ENCODE data around the gene SLC15A3.

Gene SLC15A3

GRCh38 chr11:60899046-60899936 is 52.7 kb downstream of the SLC15A3 start:
- no peaks in the 10 kb centered on the region for H3K27me3 ChIP-seq (replicated peaks)
- H3K4me3 ChIP-seq (ENCODE audit: low read depth, low read length) = no peak overlapping the region
- H3K27ac ChIP-seq = peak overlapping the region; percentile 39
- DNase-seq = peak; percentile 68
- in situ Hi-C loops (cut with HindIII; ENCODE audit: low pct_ligation_motif_present, low sequenced_read_pairs) = no loop called here
- H3K36me3 ChIP-seq (replicated peaks) = peaks cover 74% of the 10 kb centered on the region
- TF ChIP-seq CTCF (IDR thresholded peaks at IDR 0.05; ENCODE audit: low read depth, low read length, missing control alignments) = peak; percentile 97

- in situ Hi-C loops (cut with HindIII; ENCODE audit: low pct_ligation_motif_present, low sequenced_read_pairs) = no loop called here
- no peaks in the 10 kb centered on the region for H3K27me3 ChIP-seq (replicated peaks)
- H3K36me3 ChIP-seq (replicated peaks) = peaks cover 78% of the 10 kb centered on the region
- no peak overlapping the region for H3K27ac ChIP-seq
- H3K4me3 ChIP-seq (ENCODE audit: low read depth, low read length) = no peak overlapping the region
- no peak for TF ChIP-seq CTCF (IDR thresholded peaks at IDR 0.05; ENCODE audit: low read depth, low read length, missing control alignments)
- DNase-seq = no peak
Measured at GRCh38 chr11:60897496-60897895, 54.5 kb downstream of the SLC15A3 start.

DNA sequence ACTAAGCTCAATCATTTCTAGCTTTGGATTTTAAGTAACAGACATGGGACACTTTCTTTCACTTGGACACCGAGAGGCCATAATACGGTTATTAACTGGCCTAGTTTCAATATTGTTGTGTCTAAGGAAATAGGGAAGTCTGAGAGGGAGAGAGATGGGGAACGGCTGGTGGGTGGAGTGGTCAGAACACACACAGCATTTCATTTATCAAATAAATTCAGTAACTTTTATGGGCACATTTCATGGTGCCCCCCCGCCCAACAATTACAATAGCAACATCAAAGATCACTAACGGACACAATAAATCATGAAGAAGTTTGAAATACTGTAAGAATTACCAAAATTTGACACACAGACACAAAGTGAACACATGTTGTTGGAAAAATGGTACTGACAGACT is 56.3 kb downstream of the SLC15A3 start:
- no peak for DNase-seq
- H3K4me3 ChIP-seq (ENCODE audit: low read depth, low read length) = no peak overlapping the region
- H3K27ac ChIP-seq = no peak overlapping the region
- no peak for TF ChIP-seq CTCF (IDR thresholded peaks at IDR 0.05; ENCODE audit: low read depth, low read length, missing control alignments)
- in situ Hi-C loops (cut with HindIII; ENCODE audit: low pct_ligation_motif_present, low sequenced_read_pairs) = no loop called here
- no peaks in the 10 kb centered on the region for H3K27me3 ChIP-seq (replicated peaks)
- H3K36me3 ChIP-seq (replicated peaks) = peaks cover 63% of the 10 kb centered on the region

DNA sequence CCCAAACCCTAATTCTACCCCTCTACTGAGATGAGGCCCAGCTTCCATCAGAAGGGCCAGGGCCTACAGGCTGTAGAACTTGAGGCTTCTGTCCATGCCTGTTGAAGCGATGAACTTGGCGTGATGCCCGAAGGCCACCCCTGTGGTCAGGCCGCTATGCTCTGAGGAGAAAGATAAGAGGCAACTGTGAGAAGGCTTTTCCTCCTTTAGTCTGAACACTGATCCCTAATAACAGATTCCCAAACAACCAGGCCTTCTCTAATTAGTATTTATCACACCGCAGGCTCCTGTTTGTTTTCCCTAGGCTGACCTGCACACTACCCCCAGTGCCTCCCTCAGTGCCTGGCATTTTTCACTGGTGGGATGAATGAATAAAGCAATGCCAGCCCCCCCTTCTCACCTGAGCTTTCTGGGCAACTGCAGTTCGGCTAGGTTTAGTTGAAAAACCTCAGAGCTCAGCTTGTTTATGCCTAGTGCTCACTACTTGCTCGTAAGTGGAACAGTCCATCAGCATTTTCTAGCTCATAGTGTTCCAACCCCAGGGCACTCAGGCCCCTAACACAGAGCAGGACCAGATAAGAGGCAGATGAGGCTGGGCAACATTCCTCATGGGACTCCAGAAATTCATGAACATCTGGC is 60.8 kb downstream of the SLC15A3 start:
- H3K36me3 ChIP-seq (replicated peaks) = peaks cover 22% of the 10 kb centered on the region
- no peak overlapping the region for H3K27ac ChIP-seq
- DNase-seq = peak; percentile 59
- H3K4me3 ChIP-seq (ENCODE audit: low read depth, low read length) = no peak overlapping the region
- TF ChIP-seq CTCF (IDR thresholded peaks at IDR 0.05; ENCODE audit: low read depth, low read length, missing control alignments) = no peak
- in situ Hi-C loops (cut with HindIII; ENCODE audit: low pct_ligation_motif_present, low sequenced_read_pairs) = no loop called here
- no peaks in the 10 kb centered on the region for H3K27me3 ChIP-seq (replicated peaks)

- Histone ChIP-seq H3K27ac (no peak overlapping the region), H3K4me3 (ENCODE audit: low read depth, low read length) (no peak overlapping the region), H3K36me3 (replicated peaks) (peaks cover 18% of the 10 kb centered on the region), H3K27me3 (replicated peaks) (no peaks in the 10 kb centered on the region)
- TF ChIP-seq CTCF (IDR thresholded peaks at IDR 0.05; ENCODE audit: low read depth, low read length, missing control alignments) = no peak
- in situ Hi-C loops (cut with HindIII; ENCODE audit: low pct_ligation_motif_present, low sequenced_read_pairs) = no loop called here
- DNase-seq = no peak
Measured at GRCh38 chr11:60890696-60891095, 61.3 kb downstream of the SLC15A3 start.

Data from brain microvascular endothelial cell (primary cell).